HG03045 (cell line): ENCODE results near the gene STK39.
"Not testable (repeated sequence)": the region's sequence is repeated elsewhere in the genome, so short reads cannot be mapped to it uniquely, and the experiment has no call there.

Source experiments
- ATAC-seq: cut with Tn5 transposase; IDR thresholded peaks from one replicate; pipeline ENCODE4 v1.9.1; 2021; ENCODE audit warnings: mild to moderate bottlenecking, moderate library complexity; ENCODE audit not compliant: unreplicated experiment

Gene STK39

DNA sequence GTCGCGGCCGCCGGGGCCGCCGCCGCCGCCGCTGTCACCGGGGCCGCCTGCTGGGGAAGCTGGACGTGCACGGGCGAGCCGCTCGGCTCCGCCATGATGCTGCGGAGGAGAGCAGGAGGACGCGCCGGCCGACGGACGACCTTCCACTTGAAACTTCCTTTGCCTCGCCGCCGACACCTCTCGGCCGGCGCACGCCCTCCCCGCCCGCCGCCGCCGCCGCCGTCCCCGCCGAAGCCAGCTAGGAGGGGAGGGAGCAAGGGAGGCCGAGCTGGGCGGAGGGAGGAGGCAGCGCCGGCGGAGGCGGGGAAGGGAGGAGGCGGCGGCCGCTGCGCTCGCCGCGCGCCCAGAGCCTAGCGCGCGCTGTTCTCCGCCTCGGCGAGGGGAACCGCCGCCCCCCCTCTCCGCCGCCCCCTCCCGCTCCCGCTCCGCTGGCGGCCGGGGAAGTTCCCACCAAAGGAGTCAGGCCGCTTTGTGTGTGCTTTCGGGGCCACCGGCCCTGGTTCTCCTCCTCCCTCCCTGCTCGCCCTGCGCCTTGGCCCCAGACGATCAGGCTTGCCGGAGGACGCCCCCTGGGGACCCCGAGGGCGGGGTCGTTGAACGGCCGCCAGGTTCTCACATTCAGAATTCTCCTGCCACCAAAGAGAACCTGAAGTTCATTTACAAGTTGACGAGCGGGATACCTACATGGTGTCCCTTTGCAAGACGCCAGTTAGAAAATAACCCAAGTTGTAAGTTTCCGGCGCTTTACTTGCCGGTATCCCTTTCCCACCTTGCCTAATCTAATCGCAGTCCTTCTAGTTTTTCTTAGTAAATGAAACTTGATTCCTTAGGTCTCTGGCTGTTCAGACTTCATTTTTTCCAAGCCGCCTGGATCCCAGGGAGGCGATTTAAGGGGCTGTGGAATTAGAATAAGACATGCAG lies at the start of gene STK39:
Gene STK39 (minus strand): TSS at position 255 of the 921 bp plus-strand sequence. CDS start 160 bp downstream, at position 95.
- ATAC-seq = peak; percentile 88

DNA sequence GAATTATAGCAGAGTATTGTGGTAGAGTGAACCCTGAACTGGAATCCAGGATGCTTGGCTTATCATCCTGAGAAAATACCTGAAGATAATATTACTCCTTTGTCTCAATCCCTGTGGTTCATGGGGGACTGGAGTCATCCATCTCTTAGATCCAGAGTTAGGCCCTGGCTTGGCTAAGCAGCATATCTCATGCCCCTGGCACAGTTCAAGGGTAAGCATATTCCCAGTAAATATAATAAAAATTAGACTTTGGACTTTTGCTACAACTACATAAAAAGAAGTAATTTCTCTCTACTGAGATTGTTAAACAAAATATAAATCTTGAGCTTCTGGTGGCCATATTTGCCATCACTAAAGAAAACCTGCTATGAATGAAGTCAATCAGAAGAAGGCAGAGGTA lies 47.7 kb upstream of the STK39 start:
- ATAC-seq = no peak

- no peak for ATAC-seq
These were observed 47.0 kb upstream of the STK39 start for GRCh38 chr2:168294409-168294808.

- ATAC-seq = no peak
These were observed 46.4 kb upstream of the STK39 start for GRCh38 chr2:168293766-168294165.

DNA sequence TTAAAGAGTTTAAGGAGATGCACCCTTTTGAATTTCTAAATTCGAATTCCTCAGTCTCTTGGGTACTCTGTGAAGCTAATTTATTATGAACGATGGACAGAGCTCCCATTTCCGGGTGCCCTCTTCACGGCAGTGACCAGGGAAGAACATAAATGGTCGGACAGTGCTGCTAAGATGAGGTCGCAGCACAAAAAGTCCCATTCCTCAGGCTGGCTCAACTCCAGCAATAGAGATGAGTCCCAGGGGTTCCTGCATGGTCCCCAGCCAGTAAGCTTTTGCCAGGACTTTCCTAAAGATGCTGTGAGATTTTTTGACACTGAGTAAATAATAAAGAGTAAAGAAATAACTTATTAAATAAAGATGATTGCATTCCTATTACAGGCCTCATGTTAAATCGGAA lies 43.0 kb upstream of the STK39 start:
- no peak for ATAC-seq

DNA sequence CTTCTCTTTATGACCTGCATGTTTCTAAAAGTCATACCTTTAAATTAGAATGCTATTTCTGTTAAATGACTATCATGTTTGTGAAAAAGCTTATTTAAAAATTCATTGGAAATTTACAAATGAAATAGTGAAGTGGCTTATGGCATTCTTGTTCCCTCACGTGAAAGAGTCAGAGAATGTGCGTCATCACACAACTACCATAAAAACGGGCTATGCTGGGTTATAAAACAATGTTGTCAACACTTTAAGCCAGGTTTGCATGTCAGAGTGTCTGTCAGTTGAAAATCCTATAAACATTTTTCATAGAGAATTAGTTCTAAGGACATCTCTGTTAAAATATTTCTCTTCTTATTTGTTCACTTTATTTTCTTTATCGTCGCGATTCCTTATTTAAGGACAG lies 42.5 kb upstream of the STK39 start:
- ATAC-seq = no peak

DNA sequence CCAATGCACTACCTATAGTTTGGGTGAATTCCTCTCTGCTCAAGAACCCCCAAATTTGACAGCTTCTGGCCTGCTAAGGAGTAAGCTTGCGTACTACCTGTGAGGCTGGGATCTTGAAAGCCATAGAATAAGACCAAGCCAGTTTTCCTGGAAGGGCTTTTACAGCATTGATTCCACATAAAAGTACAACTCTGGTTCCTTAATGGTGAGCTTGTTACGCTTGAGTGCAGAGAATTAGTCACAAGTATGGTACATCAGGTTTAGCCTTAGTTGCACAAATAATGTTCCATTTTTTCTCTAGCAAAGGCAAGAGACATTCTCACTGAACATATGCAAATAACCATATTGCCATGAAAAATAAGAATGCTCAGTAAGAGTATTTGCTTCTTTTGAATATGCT lies 39.1 kb upstream of the STK39 start:
- no peak for ATAC-seq

DNA sequence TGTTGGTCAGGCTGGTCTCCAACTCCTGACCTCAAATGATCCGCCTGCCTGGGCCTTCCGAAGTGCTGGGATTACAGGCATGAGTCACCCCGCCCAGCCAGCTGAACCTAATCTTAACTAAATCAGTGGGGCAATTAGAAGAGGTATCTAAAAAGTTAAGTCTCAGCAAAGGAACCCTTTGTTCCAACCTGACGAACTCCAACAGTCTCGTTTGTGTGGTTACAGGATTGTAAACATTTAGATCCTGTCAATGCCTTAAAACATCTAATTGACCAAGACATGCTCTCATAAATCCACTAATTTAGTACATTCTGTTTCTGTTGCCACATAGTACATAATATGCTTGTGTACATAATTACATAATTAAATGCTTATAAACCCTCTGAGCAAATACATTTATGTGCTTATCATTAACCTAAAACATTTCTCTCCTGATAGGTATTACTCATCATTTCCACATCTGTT lies 31.1 kb upstream of the STK39 start:
- ATAC-seq = no peak

GRCh38 chr2:168277276-168277675 lies 29.9 kb upstream of the STK39 start:
- ATAC-seq = no peak

GRCh38 chr2:168272225-168272624 lies 24.8 kb upstream of the STK39 start:
- no peak for ATAC-seq

- ATAC-seq = not testable (repeated sequence)
These were observed 15.5 kb upstream of the STK39 start for GRCh38 chr2:168262926-168263325.

DNA sequence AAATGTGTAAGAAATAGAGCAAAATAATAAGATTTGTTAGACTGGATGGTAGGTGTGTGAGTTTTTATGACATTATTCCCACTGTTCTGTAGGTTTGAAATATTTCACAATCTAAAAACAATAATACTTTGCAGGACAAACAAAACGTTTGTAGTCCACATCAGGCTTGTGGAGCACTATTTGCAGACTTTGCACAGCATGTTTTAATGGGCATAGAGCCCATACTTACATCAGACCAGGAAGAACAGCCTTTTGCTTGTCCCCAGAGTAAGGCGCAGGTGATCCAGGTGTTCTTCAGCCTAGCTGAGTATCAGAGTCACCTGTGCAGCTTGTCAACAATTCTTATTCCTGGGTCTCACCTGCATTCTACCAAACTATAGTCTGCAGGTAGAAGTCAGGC lies 9.1 kb upstream of the STK39 start:
- ATAC-seq = no peak

DNA sequence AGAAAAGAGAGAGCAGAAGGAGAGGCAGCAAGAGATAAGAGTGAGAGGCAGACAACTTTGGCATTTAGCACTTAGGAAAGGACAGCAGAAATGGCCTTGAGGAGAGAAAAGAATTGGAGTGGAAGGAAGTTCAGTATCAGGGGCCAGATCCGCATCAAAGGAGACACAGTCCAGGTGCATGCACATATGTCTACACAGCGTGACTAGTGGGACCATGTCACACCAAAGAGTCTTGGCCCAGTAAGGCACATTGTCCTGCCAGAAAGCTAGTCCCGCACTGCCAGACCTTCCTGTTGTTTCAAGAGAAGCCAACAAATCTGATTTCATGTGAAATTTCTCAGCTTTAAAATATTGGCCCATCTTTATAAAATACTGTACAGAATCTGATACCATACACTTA lies 8.5 kb upstream of the STK39 start:
- no peak for ATAC-seq

DNA sequence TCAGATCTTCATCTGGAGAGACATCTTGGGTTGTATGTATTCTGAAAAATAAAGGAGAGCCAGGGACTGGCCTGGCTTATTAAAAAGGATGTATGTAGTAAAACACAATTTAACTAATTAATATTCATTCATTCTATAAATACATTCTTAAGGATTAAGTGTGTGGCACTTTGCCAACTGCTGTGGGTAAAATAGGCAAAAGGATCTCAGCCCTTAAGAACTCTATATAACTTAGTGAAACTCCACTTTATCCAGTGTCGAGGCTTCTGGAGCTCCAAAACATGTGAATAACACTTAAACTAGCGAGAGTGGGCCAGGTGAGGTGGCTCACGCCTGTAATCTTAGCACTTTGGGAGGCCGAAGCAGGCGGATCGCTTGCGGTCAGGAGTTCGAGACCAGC lies 7.7 kb upstream of the STK39 start:
- no peak for ATAC-seq

- no peak for ATAC-seq
These were observed 7.0 kb upstream of the STK39 start for GRCh38 chr2:168254158-168254935.

DNA sequence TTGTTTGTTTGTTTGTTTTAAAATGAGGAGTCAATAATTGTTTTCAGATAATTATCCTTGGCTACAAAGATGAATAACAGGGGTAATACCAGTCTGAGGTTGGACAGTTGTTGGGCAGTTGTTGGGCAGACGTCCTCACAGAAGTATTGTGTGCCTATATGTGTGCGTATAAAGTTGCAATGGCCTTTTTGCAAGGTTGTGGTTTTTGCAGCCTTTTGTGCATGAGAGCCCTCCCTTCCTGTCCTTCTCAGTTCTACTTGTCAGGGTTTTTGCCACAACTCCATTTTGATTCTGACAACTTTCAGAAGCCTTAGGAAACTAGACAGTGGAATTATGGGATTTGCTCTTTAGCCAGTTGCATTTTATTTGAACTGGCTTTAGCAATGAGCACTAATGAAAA lies 6.0 kb upstream of the STK39 start:
- ATAC-seq = no peak

- ATAC-seq = no peak
These were observed 5.6 kb upstream of the STK39 start for GRCh38 chr2:168252976-168253375.

DNA sequence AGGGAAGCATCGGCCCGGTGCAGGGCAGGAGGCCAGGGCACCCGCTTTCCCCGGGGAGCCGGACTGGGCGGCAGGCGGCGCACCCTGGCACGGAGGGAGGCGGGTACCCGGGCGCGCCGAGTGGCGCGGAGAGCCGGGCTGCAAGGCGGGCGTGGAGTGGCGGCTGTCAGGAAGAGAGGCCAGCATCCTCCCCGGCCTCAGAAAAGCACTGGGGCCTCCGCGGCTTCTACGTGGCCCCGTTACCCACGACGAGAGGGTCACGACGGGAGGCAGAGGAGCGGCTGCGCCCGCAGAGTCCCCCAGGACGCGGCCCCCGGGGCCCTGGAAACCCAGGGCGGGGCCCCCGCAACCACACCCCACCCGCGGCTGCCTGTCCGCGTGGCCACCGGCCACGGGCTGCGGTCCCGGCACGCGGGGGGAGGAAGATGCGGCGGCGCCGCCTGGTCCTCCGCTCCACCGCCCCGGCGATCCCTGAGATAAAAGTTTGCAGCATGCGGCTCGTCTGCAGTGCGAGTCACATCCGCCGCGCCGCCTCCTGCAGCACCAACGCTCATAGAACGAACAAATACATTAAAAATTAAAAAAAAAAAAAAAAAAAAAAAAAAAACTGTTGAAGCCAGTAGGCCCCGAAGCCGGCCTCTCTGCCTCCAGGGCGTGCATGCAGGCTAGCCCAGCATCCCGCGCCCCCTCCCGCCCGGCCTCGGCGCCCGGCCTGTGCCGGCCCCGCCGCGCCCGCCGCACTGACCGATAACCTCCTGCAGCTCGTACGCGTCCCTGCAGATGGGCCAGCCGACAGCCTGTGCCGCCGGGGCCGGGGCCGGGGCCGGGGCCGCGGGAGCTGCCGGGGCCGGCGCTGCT lies 683 bp downstream of the STK39 start:
- peak; percentile 49 for ATAC-seq

DNA sequence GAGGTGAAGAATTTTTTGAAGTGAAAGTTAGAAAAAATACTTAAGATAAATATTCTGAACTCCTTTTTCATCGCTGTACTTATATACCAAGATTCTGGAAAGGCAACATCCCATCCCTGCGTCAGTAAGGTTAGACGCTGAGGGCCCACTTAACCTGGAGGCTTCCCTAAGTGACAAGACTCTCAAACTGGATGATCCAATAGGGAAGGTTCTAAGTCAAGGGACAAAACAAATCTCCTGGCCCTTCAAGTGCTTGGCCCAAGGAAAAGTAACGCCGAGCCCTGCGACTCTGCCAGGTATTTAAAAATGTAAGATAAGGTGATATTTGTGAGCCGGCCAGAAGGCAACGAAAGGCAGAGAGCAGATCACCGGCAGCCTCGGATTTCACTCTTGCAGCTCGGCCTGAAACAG lies 1.3 kb downstream of the STK39 start:
- no peak for ATAC-seq

GRCh38 chr2:168245074-168245825 lies 2.1 kb downstream of the STK39 start:
- ATAC-seq = no peak
